ENCODE measurements around the gene WFDC10B. TPM values are rescaled to one million over a fixed set of nuclear protein-coding genes. Genes with fewer than 3 reads are reported as not detected.
"Not testable (repeated sequence)": the region's sequence is repeated elsewhere in the genome, so short reads cannot be mapped to it uniquely, and the experiment has no call there.

Gene WFDC10B
- polyA plus RNA-seq, 1 of the 3 experiments (the other 2 are of a cell fraction) = not detected

DNA sequence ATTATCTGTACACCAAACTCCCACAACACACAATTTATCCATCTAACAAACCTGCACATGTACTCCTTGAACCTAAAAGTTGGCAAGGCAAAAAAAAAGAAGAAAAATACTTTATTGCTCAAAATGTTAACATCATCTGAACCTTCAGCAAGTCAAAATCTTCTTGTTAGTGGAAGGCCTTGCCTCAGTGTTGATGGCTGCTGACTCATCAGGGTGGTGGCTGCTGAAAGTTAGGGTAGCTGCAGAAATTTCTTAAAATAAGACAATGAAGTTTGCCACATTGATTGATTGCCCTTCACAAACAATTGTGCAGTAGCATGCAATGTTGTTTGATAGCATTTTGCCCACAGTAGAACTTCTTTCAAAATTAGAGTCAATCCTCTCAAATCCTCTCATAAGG lies 32.1 kb downstream of the WFDC10B start:
- CTCF ChIA-PET = interaction anchor here (2.2 kb wide), 1 partner anchor 98 kb away, joined by 6 read pairs; no protein-coding TSS in a partner anchor

GRCh38 chr20:45670139-45670538 lies 34.7 kb downstream of the WFDC10B start, which contains the start of gene WFDC11:
TSS of gene WFDC11 (minus strand) at chr20:45670239. CDS start at chr20:45650600, 19,639 bp downstream.
- no peaks in the 10 kb centered on the region for H3K27me3 ChIP-seq (ENCODE audit: insufficient read depth)
- ChIA-PET POLR2A (no interaction called here), CTCF (interaction anchor here (1.6 kb wide), 1 partner anchor 41 kb away, joined by 3 read pairs; the partner anchor contains the start of gene WFDC10A)
- no peak for DNase-seq
- H3F3A ChIP-seq (replicated peaks; ENCODE audit: insufficient read depth) = no peaks in the 10 kb centered on the region
- WGBS (ENCODE audit: low lambda C conversion rate) = 0% methylated on average over 1 of the region's 1 CpG
- no peak within 1 kb of the TSS for H3K9ac ChIP-seq
- H3K79me2 ChIP-seq (ENCODE audit: insufficient read depth) = no peaks in the 10 kb centered on the region
- H3K4me2 ChIP-seq = no peak within 1 kb of the TSS
- H3K27ac ChIP-seq (ENCODE audit: low read depth in 2 of 2, low read length in 1 of 2) = no peak within 1 kb of the TSS
- H4K20me1 ChIP-seq (ENCODE audit: insufficient read depth) = no peaks in the 10 kb centered on the region
- no peak for TF ChIP-seq RCOR1 (IDR thresholded peaks at IDR 0.05; ENCODE audit: low read length)
- TF ChIP-seq GATA2 (CRISPR knock-in tag; IDR thresholded peaks at IDR 0.05) = no peak
- no peak for TF ChIP-seq NRF1 (IDR thresholded peaks at IDR 0.05; ENCODE audit: low read depth, low read length)
- no peak for TF ChIP-seq SMC3 (IDR thresholded peaks at IDR 0.05; ENCODE audit: low read depth, low read length)
- TF ChIP-seq TEAD4 (IDR thresholded peaks at IDR 0.05; ENCODE audit: borderline replicate concordance, insufficient read depth) = no peak
- TF ChIP-seq, protein P1, sequence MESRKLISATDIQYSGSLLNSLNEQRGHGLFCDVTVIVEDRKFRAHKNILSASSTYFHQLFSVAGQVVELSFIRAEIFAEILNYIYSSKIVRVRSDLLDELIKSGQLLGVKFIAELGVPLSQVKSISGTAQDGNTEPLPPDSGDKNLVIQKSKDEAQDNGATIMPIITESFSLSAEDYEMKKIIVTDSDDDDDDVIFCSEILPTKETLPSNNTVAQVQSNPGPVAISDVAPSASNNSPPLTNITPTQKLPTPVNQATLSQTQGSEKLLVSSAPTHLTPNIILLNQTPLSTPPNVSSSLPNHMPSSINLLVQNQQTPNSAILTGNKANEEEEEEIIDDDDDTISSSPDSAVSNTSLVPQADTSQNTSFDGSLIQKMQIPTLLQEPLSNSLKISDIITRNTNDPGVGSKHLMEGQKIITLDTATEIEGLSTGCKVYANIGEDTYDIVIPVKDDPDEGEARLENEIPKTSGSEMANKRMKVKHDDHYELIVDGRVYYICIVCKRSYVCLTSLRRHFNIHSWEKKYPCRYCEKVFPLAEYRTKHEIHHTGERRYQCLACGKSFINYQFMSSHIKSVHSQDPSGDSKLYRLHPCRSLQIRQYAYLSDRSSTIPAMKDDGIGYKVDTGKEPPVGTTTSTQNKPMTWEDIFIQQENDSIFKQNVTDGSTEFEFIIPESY (IDR thresholded peaks at IDR 0.05; ENCODE audit: borderline replicate concordance, low read depth) = no peak
- no peak for TF ChIP-seq TAF1 (IDR thresholded peaks at IDR 0.05; ENCODE audit: borderline replicate concordance, low read depth, low read length)
- TF ChIP-seq JUND (IDR thresholded peaks at IDR 0.05) = no peak
- no peak for TF ChIP-seq YY1 (IDR thresholded peaks at IDR 0.05; ENCODE audit: low read depth)
- no peak for TF ChIP-seq RXRA (IDR thresholded peaks at IDR 0.05; ENCODE audit: borderline replicate concordance, low read depth)
- no peak for TF ChIP-seq EZH2phosphoT487 (IDR thresholded peaks at IDR 0.05; ENCODE audit: borderline replicate concordance, low read depth)
- TF ChIP-seq EP300 (IDR thresholded peaks at IDR 0.05; ENCODE audit: borderline replicate concordance in 1 of 2, low read depth in 1 of 2, low read length in 1 of 2) = no peak
- TF ChIP-seq FOSL2 (IDR thresholded peaks at IDR 0.05; ENCODE audit: borderline replicate concordance, low read depth) = no peak
- H3K4me1 ChIP-seq (ENCODE audit: control insufficient read depth in 1 of 2, insufficient read depth in 2 of 2, low read depth in 1 of 2, low read length in 1 of 2) = no peaks in the 10 kb centered on the region
- H3K36me3 ChIP-seq (replicated peaks in 1 of 2; ENCODE audit: control insufficient read depth in 1 of 2, insufficient read depth in 2 of 2, low read length in 1 of 2) = no peaks in the 10 kb centered on the region
- H3K9me2 ChIP-seq = no peaks in the 10 kb centered on the region
- no peak within 1 kb of the TSS for H2AFZ ChIP-seq (ENCODE audit: low read depth)
- no peaks in the 10 kb centered on the region for H3K9me3 ChIP-seq
- no peak within 1 kb of the TSS for H3K4me3 ChIP-seq (ENCODE audit: low read depth in 2 of 2, low read length in 1 of 2)

More for the DNA sequence above, 32.1 kb downstream of the WFDC10B start:
- no peak overlapping the region for H3K4me2 ChIP-seq
- H3K79me2 ChIP-seq (ENCODE audit: insufficient read depth) = no peaks in the 10 kb centered on the region
- H3K9me3 ChIP-seq = no peaks in the 10 kb centered on the region
- H3K9me2 ChIP-seq = no peaks in the 10 kb centered on the region
- no peaks in the 10 kb centered on the region for H3K27me3 ChIP-seq (ENCODE audit: insufficient read depth)
- DNase-seq = no peak
- H3K4me1 ChIP-seq (ENCODE audit: control insufficient read depth in 1 of 2, insufficient read depth in 2 of 2, low read depth in 1 of 2, low read length in 1 of 2) = no peaks in the 10 kb centered on the region
- TF ChIP-seq EZH2phosphoT487 (IDR thresholded peaks at IDR 0.05; ENCODE audit: borderline replicate concordance, low read depth) = no peak
- TF ChIP-seq FOSL2 (IDR thresholded peaks at IDR 0.05; ENCODE audit: borderline replicate concordance, low read depth) = no peak
- TF ChIP-seq ELF1 (IDR thresholded peaks at IDR 0.05) = no peak
- no peak for TF ChIP-seq RAD21 (IDR thresholded peaks at IDR 0.05; ENCODE audit: low read length)
- TF ChIP-seq SMC3 (IDR thresholded peaks at IDR 0.05; ENCODE audit: low read depth, low read length) = no peak
- no peak for TF ChIP-seq RCOR1 (IDR thresholded peaks at IDR 0.05; ENCODE audit: low read length)
- TF ChIP-seq, protein P1 (IDR thresholded peaks at IDR 0.05; ENCODE audit: borderline replicate concordance, low read depth) = no peak
- TF ChIP-seq FOXJ3 (CRISPR knock-in tag; IDR thresholded peaks at IDR 0.05) = no peak
- no peak for TF ChIP-seq EP300 (IDR thresholded peaks at IDR 0.05; ENCODE audit: borderline replicate concordance in 1 of 2, low read depth in 1 of 2, low read length in 1 of 2)
- TF ChIP-seq MEF2A (IDR thresholded peaks at IDR 0.05; ENCODE audit: borderline replicate concordance, low read depth) = no peak
- TF ChIP-seq TEAD4 (IDR thresholded peaks at IDR 0.05; ENCODE audit: borderline replicate concordance, insufficient read depth) = no peak
- H2AFZ ChIP-seq (ENCODE audit: low read depth) = no peak overlapping the region
- H3K9ac ChIP-seq = no peak overlapping the region
- no peaks in the 10 kb centered on the region for H3F3A ChIP-seq (replicated peaks; ENCODE audit: insufficient read depth)
- POLR2A ChIA-PET = no interaction called here
- H3K36me3 ChIP-seq (replicated peaks in 1 of 2; ENCODE audit: control insufficient read depth in 1 of 2, insufficient read depth in 2 of 2, low read length in 1 of 2) = no peaks in the 10 kb centered on the region
- no peak overlapping the region for H3K4me3 ChIP-seq (ENCODE audit: low read depth in 2 of 2, low read length in 1 of 2)
- no peaks in the 10 kb centered on the region for H4K20me1 ChIP-seq (ENCODE audit: insufficient read depth)
- no peak overlapping the region for H3K27ac ChIP-seq (ENCODE audit: low read depth in 2 of 2, low read length in 1 of 2)

DNA sequence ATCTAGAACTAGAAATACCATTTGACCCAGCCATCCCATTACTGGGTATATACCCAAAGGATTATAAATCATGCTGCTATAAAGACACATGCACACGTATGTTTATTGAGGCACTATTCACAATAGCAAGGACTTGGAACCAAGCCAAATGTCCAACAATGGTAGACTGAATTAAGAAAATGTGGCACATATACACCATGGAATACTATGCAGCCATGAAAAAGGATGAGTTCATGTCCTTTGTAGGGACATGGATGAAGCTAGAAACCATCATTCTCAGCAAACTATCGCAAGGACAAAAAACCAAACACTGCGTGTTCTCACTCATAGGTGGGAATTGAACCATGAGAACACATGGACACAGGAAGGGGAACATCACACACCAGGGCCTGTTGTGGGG lies 47.8 kb downstream of the WFDC10B start:
- H3K36me3 ChIP-seq (replicated peaks in 1 of 2; ENCODE audit: control insufficient read depth in 1 of 2, insufficient read depth in 2 of 2, low read length in 1 of 2); H3F3A ChIP-seq (replicated peaks; ENCODE audit: insufficient read depth); H4K20me1 ChIP-seq (ENCODE audit: insufficient read depth); H3K9me2 ChIP-seq; H2AFZ ChIP-seq (ENCODE audit: low read depth); H3K9ac ChIP-seq; H3K9me3 ChIP-seq; POLR2A ChIA-PET; H3K79me2 ChIP-seq (ENCODE audit: insufficient read depth); H3K4me1 ChIP-seq (ENCODE audit: control insufficient read depth in 1 of 2, insufficient read depth in 2 of 2, low read depth in 1 of 2, low read length in 1 of 2); H3K27ac ChIP-seq (ENCODE audit: low read depth in 2 of 2, low read length in 1 of 2); H3K27me3 ChIP-seq (ENCODE audit: insufficient read depth); H3K4me3 ChIP-seq (ENCODE audit: low read depth in 2 of 2, low read length in 1 of 2); CTCF ChIA-PET; DNase-seq; H3K4me2 ChIP-seq: not testable (repeated sequence)
- 4% methylated on average over 3 of the region's 3 CpGs for WGBS (ENCODE audit: low lambda C conversion rate)
